DMS153 (cell line): ENCODE measurements around the gene TNFRSF9.
"Not testable (repeated sequence)": the region's sequence is repeated elsewhere in the genome, so short reads cannot be mapped to it uniquely, and the experiment has no call there.

Source experiments
- DNase-seq: peaks from one replicate; lab custom pipeline; 2025; lab: John Stamatoyannopoulos, UW

TNFRSF9 gene

DNA sequence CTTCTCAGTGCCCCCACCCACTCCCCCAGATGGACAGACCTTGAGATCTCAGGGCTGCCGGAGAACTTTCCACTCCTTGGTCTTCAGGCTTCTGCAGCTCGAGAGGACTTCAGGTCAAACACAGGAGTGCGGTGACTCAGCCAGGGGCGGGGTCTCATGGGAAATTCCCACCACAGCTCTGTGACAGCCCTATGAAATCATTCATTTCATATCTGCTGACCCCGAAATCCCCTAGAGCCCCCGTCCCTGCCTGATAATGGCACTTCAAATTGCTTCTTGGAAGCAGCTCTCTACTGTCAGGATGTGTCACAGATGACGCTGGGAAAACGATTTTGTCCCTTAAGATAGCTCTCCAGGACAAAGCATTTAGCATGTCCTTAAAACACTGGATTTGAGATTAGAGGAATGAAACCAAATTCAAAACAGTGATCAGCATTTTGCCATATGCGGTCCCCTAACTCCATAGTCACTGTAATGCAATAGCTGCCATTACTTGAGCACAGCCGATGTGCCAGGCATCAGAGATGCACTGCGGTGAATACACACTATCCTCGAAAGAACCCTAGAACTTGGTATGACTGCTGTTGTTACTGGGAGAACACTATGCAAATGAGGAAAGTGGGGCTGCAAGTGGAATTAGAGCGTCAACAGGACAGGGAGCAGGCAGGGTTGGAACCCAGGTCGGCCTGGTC lies at the start of gene TNFRSF9:
Gene TNFRSF9, minus strand, starts transcription at position 95 of the 692 bp plus-strand sequence. CDS start 845 bp downstream, outside the sequence.
- no peak for DNase-seq

DNA sequence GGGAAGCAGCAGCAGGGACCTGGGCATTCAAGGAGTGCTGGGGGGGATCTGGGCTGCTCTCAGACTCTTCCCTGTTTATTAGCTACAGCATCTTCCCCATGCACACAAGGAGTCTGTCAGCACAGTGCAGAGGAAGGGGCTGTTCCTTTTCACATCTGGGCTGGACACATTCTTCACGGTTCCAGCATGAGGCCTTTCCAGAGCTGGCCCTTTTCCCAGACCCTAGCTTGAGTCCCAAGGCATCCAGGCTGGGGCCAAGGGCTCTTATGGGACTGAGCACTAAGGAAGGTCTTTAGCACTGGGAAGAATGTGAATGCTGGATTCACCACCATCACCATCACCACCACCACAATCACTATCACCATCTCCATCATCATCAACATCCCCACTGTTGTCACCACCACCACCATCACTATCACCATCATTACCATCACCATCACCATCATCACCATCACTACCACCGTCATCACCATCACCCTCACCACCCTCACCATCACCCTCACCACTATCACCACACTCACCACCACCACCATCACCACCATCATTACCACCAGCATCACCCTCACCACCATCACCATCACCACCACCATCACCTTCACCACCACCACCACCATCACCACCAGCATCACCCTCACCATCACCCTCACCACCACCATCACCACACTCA lies 49.3 kb upstream of the TNFRSF9 start:
- no peak for DNase-seq

DNA sequence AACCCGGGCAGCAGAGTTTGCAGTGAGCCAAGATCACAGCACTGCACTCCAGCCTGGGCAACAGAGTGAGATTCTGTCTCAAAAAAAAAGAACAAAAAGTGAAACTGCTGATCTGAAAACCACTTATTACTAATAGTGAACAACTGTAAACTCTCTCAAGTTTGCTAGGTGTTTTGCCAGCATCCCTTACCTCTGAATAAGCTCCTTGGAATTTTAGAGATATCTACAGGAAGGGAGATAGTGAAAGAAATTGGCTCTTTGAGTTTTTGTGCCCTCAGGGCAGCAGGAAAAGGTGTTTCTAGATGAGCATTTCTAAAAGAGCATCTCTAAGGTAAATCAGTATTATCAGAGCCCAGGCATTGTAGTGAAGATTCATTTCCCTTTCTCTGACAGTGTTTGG lies 47.9 kb upstream of the TNFRSF9 start:
- DNase-seq: no peak

DNA sequence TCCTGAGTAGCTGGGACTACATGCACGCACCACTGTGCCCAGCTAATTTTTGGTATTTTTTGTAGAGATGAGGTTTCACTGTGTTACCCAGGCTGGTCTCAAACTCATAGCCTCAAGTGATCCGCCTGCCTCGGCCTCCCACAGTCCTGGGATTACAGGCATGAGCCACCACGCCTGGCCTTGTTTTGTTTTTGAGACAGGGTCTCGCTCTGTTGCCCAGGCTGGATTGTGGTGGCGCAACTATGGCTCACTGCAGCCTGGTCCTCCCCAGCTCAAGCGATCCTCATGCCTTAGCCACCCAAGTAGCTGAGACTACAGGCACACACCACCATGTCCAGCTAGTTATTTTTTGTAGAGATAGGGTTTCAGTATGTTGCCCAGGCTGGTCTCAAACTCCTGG lies 46.9 kb upstream of the TNFRSF9 start:
- DNase-seq: no peak

DNA sequence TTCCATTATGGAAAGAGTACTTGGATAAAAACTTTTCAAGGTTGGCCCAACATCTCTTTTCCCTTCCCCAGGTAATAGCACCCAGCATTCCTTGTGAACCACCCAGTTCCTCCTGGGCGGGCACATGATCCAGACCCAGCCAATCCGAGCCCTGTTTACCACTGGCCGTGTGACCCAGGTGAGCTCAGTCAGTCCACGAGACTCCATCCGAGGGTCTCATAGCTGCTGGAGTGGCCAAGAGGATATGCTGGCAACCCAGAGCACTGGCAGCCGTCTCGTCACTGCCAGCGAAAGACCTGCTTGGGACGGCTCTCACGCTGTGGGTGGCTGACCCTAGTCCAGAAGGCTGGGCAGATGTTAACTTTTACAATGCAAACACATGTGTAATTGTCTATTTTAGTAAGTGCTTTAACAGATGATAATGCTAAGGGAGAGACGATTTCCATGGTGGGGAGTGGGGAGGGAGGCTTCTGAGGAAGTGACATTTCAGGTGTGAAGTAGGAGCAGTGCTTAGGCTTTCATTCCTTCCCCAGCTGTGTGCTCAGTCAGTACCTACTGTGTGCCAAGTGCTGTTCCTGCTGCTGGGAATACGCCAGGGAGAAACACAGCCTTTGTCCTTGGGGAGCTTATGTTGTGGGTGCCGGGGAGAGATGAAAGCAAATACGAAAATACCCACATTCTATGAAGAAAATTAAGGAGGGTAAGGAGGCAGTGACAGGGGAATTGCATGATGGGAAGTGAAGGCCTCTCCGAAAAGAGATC lies 45.4 kb upstream of the TNFRSF9 start:
- no peak for DNase-seq

DNA sequence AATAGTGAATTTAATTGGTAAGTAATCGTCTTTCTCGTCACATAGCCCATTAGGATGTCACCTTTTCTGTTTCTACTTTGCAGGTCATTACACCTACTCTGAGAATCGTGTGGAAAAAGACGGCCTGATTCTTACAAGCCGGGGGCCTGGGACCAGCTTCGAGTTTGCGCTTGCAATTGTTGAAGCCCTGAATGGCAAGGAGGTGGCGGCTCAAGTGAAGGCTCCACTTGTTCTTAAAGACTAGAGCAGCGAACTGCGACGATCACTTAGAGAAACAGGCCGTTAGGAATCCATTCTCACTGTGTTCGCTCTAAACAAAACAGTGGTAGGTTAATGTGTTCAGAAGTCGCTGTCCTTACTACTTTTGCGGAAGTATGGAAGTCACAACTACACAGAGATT lies 44.2 kb upstream of the TNFRSF9 start:
- DNase-seq: no peak

DNA sequence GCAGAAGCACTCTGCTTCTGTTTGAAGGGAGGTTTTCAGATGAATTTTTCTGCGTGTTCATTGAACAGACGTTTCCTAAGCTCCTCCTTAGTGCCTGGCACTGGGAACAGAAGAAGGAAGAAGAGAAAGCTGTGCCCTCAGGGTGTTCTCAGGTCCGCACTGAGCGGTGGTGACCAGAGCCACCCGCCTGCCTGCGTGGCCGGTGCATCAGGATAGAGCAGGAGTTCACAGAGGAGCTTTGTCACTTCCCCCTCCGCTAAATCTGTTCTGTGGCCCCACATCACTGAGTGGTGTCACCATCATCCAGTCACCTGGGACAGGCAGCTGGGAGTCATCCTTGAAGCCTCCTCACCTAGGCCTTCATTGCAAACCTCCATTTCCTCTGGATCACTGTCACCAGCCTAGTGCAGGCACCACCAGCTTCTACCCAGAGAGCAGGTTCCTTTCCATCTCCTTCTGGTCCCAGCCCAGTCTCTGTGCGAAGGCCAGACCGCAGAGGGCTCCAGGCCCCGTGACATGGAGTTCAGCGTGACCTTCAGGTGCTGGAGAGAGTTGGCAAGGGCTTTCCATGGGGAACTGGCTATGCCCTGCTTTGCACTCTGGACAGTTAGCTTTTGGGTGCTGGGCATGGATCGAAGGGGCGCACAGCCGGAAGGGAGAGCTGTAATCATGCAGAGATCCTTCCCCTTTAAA lies 42.6 kb upstream of the TNFRSF9 start:
- no peak for DNase-seq

DNA sequence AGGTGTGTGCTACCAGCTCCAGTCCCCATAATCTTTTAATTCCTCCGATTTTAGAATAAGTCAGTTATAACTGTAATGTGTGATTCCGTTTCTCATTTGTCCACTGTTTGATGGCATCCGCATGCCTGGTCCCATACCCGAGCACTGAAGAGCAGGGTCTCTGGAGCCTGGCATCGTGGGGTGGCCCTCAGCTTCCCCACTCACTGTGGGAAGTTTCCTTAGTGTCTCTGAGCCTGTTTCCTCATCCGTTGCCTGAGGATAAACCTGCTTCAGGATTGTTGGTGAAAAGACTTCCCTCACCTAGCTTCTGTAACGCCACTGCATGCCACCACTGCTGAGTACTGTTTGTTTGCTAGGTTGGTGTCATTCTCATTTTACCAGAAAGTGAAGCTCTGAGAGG lies 40.3 kb upstream of the TNFRSF9 start:
- no peak for DNase-seq

DNA sequence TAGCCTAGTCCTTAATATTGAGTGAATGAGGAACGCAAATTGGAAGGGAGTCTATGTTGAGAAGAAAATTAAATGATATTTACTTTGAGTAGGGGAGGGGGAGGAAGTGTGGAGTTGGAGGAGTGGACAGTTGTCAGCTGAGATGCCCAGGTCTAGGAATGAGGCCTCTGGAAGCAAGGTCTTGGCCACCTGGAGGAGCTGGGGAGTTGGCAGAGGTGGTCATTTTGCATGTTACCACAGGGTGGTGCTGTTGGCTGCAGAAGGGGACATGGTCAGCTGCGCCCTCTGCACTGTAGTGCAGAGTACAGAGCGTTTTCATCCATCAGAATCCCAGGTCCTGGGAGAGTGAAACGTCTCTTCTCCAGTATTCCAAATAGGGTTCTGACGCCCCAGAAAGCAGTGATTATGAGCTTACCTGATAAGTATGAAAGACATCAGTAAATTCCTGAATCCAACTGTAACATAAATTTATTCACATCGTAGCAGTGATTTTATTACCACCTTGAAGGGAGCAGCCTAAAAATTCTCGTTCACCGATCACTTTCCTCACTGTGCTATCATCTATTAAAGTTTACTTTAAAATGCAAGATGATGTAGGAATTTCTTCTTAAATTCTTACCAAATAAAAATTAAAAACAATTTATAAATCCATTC lies 34.7 kb upstream of the TNFRSF9 start:
- peak; percentile 79 for DNase-seq

DNA sequence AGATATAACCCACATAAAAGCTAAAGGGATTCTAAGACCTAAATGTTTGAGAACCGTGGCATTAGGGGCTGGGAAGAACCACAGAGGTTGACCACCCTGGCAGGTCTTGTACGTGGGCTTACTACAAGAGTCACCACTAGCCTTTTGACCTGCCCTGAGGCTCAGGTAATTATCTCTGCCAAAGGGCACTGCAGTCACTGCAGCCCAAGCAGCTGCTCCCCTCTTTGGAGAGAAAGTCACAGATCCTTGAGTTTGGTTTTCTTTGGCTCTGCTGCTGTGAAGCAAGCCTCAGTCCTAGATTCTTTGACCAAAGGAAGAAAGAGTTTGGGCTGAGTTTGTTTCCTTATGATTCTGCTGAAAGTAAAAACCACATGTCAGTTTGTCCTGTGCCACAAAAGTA lies 32.4 kb upstream of the TNFRSF9 start:
- no peak for DNase-seq

DNA sequence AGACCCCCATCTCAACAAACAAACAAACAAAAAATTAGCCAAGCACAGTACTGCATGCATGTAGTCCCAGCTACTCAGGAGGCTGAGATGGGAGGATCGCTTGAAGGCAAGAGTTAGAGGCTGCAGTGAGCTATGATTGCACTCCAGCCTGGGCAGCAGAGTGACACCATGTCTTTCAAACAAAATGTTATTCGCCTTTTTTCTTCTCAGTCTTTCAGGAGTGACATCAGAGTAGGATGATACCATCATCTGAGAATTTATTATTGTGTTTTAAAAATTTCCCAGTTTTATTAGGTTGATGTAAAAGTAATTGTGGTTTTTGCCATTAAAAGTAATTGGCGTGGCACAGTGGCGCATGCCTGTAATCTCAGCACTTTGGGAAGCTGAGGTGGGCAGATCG lies 31.6 kb upstream of the TNFRSF9 start:
- no peak for DNase-seq

DNA sequence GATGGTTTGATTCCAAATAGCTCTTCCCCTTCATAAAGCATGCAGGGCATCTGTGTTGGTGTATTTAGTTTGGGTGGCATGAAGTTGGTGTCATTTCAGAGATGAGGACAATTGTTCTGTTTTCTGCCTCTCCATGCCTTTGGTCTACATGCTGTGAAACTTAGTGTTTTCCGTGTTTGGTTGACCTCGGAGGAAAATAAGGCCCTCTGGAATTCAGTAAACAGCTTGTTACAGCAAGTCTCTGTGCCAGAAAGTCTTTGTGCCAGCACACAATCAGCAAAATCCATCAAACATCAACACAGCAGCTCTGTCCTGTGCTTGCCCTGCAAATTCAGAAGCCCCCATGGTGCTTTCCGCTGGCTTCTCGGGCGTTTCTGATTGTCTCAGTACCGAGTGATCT lies 30.4 kb upstream of the TNFRSF9 start:
- no peak for DNase-seq

DNA sequence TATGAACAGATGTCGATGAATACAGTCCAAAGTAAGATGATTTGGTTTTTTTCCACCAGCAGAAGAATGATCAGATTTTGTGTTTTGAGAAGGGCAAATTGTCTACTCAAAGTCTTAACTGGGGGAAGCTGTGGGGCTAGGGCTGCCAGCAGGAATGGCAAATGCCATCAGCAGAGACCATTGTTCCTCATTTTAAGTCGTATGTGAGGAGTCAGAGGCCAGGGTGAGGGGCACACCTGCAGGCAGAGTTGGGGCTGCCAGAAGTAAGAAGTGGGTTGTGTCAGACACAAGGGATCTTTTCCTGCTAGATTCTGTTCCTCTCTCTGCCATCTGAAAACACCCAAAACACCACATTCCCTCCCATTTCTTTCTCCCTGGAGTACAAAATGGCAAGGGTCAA lies 29.6 kb upstream of the TNFRSF9 start:
- no peak for DNase-seq

DNA sequence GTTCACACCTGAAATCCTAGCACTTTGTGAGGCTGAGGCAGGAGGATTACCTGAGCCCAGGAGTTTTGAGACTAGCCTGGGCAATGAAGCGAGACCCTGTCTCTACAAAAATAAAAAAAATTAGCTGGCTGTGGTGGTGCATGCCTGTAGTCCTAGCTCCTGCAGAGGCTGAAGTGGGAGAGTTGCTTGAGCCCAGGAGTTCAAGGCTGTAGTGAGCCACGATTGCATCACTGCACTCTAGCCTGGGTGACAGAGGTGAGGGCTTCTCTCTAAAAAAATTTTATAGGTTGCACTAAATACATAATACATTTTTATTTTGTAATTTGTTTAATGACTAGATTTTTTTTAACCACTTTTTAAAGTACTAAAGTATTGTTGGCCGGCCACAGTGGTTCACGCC lies 27.0 kb upstream of the TNFRSF9 start:
- DNase-seq: no peak

DNA sequence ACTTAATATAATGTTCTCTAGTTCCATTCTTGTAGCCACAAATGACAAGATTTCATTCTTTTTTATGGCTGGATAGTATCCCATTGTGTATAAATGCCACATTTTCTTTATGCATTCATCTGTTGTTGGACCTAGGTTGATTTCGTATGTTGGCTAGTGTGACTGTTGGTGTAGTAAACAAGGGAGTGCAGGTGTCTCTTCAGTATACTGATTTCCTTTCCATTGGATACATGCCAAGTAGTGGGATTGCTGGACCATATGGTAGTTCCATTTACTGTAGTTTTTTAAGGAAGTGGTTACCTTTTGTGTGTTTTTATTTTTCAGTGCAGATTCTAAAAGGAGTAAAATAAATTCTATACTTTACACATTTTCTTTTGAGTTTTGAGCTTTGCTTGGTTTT lies 26.6 kb upstream of the TNFRSF9 start:
- no peak for DNase-seq

DNA sequence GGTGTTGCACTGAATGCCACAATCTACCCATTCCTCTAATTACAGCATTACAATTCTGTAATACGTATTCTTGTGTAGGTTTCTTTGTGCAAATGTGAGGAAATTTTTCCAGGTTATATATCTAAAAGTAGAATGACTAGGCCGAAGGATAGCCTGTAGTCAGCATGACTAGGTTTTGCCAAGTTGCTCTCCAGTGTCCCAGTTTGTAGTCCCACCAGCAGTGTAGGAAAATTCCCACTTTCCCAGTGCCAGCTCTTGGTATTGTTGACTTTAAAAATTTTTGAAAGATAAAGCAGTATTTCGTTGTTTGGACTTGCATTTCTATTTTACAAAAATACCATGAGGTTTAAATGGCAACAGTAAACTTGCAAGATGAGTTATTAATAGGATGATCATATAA lies 23.8 kb upstream of the TNFRSF9 start:
- DNase-seq: no peak

DNA sequence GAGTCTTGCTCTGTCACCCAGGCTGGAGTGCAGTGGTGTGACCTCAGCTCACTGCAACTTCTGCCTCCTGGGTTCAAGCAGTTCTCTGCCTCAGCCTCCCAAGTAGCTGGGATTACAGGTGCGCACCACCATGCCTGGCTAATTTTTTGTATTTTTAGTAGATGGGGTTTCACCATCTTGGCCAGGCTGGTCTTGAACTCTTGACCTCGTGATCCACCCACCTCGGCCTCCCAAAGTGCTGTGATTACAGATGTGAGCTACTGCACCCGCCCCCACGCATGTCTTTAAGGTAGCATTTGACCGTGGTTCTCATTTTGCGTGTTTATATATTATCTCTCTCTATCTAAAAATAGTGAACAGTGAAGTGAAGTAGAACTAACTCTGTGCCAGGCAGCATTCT lies 23.2 kb upstream of the TNFRSF9 start:
- not testable (repeated sequence) for DNase-seq

DNA sequence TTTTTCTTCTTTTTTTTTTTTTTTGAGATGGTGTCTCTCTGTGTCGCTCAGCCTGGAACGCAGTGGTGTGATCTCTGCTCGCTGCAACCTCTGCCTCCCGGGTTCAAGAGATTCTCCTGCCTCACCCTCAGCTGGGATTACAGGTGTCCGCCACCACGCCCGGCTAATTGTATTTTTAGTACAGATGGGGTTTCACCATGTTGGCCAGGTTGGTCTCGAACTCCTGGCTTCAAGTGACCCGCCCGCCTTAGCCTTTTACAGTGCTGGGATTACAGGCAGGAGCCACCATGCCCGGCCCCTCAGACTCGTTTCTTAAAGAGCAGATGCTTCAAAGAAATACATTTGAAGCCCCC lies 22.7 kb upstream of the TNFRSF9 start:
- not testable (repeated sequence) for DNase-seq

DNA sequence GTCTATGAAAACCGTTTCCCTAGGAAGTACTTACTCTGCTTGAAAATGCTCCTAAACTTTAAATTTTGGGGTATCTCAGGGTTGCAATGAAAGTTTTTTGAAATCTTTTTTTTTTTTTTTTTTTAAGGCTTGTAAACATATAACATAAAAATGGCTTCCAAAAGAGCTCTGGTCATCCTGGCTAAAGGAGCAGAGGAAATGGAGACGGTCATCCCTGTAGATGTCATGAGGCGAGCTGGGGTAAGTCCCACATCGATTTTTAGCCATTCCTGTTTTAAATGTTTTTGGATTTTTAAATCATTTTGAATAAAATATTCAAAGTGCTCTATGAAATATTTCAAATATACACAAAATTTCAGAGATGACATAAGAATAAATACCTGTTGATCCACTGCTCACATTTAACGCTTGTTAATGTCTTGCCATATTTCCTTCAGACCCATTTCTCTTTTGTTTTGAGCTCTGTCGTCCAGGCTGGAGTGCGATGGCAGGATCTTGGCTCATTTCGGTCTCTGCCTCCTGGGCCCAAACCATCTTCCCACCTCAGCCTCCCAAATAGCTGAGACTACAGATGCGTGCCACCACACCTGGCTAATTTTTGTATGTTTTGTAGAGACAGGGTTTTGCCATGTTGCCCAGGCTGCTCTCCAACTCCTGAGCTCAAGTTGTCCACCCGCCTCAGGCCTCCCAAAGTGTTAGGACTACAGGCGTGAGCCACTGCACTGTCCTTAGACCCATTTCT lies 22.2 kb upstream of the TNFRSF9 start:
- no peak for DNase-seq

DNA sequence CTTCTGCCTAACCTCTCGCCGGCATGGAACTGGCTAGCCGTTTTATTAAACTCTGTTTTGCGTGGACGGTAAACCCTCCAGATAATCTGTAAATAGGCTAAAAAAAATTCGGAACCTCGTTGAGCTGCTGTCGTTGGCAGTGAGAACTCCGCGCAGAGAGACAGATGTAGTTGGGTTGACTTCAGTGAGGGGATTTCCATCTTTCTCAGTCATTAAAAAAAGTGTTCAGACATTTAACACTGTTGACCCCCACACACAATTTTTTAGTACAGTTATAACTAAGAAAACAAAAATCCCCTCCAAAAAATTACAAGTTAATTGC lies 21.3 kb upstream of the TNFRSF9 start:
- DNase-seq: no peak

DNA sequence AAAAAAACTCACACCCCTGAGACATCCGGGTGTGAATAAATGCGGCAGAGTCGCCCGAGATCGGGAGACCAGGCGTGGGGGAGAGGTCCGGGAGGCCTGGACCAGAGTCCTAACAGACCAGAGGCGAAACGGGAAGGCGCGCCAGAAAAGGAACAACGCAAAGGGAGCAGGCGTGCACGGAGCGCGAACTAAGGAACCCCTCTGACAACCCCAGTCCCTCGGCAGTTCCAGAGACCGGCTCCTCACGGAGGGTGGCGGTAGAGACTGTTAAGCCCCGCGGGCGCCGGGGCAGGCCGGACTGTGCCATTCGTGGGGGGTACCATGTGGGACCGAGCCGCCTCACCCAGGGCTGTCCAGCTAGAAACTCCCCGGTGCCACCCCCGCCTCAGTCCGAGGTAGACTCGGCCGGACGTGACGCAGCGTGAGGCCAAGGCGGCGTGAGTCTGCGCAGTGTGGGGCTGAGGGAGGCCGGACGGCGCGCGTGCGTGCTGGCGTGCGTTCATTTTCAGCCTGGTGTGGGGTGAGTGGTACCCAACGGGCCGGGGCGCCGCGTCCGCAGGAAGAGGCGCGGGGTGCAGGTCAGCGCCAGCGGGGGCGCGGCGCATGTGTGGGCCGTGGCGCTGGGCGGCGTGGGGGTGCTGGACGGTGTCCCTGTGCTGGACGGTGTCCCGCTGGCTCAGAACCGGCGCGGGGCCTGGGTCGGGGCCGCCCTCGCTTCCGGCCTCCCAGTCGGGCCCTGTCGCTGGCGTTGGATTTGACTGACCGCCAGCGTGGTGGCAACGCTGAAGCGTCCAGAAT lies 20.8 kb upstream of the TNFRSF9 start, which contains the start of gene PARK7:
Gene PARK7, plus strand, starts transcription at position 496 of the 798 bp plus-strand sequence. CDS start 1,075 bp downstream, outside the sequence.
- DNase-seq: peak; percentile 99
